K562 treated with DMSO at 1 percent for 48 hours (cell line): ENCODE measurements around the gene DDRGK1. TPM values are rescaled to one million over a fixed set of nuclear protein-coding genes. Genes with fewer than 3 reads are reported as not detected.

ENCODE experiments used
- total RNA-seq: library from RNA; unstranded; fragments of 300-600 nt; gene quantifications from 2 replicates; pipeline ENCODE4 v1.2.3, GENCODE V29; 2022; ENCODE audit warnings: low replicate concordance; ENCODE audit errors: extremely low read depth

Gene DDRGK1
- not detected in 2 replicates for total RNA-seq

DNA sequence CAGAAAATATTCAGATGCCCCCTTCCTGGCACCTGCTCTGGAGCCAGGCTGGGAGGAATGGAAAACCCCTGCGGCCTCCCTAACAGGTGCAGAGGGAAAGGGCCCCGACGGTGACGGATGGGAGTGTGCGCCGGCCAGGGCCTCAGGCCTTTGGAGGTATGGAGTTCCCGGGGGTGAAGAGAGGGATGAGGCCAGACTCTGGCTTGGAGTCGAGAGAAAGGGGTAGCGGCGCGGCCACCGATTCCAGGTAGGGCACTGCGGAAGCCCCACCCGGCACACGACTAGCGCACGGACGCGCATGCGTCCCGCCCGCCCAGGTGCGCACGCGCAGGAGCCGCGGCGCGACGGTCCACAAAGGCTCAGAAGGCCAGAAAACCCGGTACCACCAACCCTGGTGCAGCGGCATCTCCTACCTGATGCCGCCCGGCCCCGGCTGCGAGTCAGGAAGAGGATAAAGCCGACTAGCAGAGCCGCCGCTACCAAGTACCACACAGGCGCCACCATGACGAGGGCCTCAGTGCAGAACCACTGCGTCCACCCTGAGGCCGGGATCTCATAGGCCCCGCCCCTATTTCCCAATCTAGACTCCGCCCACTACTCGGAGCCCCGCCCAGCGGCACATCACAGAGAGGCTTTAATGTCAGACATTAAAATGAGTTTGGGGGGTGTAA is at the start of gene DDRGK1:
DDRGK1 (minus strand) TSS at position 559 of the 671 bp plus-strand sequence; CDS start at position 504, 55 bp downstream.

GRCh38 chr20:3239026-3239866 is 34.8 kb upstream of the DDRGK1 start, which contains the start of gene SLC4A11:
Gene SLC4A11 (minus strand): TSS chr20:3239190. CDS start chr20:3239137, 53 bp downstream.

DNA sequence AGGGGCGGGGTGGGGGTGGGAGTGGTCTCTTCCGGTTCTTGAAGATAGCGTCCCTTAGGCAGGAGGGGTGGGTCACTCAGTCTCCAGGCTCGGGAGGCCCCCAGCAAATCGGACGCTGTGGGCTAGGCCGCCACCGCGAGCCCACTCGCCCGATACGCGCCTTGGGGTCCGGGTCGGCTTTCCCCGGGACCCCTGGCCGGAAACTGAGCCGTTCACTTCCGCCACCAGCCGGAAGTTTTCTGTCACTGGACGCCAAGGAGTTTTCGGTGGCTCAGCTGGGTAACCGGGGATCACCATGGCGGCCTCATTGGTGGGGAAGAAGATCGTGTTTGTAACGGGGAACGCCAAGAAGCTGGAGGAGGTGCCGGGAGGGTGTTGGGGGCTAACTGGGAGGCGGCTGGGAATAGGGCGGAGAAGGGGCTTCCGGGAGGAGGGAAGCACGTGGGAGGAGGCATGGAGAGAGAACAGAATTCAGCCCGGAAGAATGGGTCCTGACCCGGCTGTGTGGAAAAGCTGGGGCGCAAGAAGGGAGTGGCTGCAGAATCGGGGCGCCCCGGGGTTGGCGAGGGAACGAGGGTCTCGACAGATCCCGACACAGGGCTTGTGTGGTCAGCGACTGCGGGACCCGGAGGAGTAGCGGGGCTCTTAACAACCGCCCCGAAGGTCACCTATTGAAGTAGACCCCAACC is 4.9 kb upstream of the DDRGK1 start, which contains the start of gene ITPA:
ITPA (plus strand) TSS at position 242 of the 689 bp plus-strand sequence; CDS start at position 296, 54 bp downstream.

GRCh38 chr20:3172933-3173609 is 31.4 kb downstream of the DDRGK1 start, which contains the start of gene LZTS3:
Gene LZTS3 (minus strand): TSS chr20:3173549. CDS start chr20:3167163, 6,386 bp downstream.

Other genes with a start within 250 kb of the DDRGK1 start
- not detected in 2 replicates for gene GNRH2, start 161.1 kb downstream of the DDRGK1 start, total RNA-seq
- not detected in 2 replicates for gene MRPS26, start 158.6 kb downstream of the DDRGK1 start, total RNA-seq
- gene OXT, start 133.1 kb downstream of the DDRGK1 start, total RNA-seq = not detected in 2 replicates
- not detected in 2 replicates for gene AVP, start 120.0 kb downstream of the DDRGK1 start, total RNA-seq
- gene FASTKD5, start 44.8 kb downstream of the DDRGK1 start, total RNA-seq = not detected in 2 replicates
- gene UBOX5, start 44.8 kb downstream of the DDRGK1 start, total RNA-seq = not detected in 2 replicates
- not detected in 2 replicates for gene LZTS3, start 31.1 kb downstream of the DDRGK1 start, total RNA-seq
- gene ITPA, start 4.8 kb upstream of the DDRGK1 start, total RNA-seq = not detected in 2 replicates
- not detected in 2 replicates for gene SLC4A11, start 34.5 kb upstream of the DDRGK1 start, total RNA-seq
- gene DNAAF9, start 203.0 kb upstream of the DDRGK1 start, total RNA-seq = not detected in 2 replicates